Mesenchymal stem cell (in vitro differentiated cells and primary cell): ENCODE measurements around the gene CLASP1.

Experiments
- DNase-seq: peaks from one replicate; pipeline ENCODE4 v3.0.0-alpha.2; 2013
- H2AFZ ChIP-seq: one replicate; pipeline ENCODE4 v1.6.1; 2013; ENCODE audit warnings: low read depth, mild to moderate bottlenecking, control low read depth, inconsistent platforms, low read length, moderate library complexity
- H2AK5ac ChIP-seq: 2 replicates; pipeline ENCODE4 v1.6.1; 2013; ENCODE audit warnings: low read length, moderate library complexity, mild to moderate bottlenecking, inconsistent platforms; ENCODE audit not compliant: severe bottlenecking
- H2BK120ac ChIP-seq: one replicate; pipeline ENCODE4 v1.6.1; 2013; ENCODE audit warnings: low read depth, mild to moderate bottlenecking, inconsistent platforms, low read length, moderate library complexity
- H2BK12ac ChIP-seq, 2 experiments: one replicate each; pipeline ENCODE4 v1.6.1; 2013; ENCODE audit warnings: inconsistent platforms in 2 of 2, low read length in 2 of 2, mild to moderate bottlenecking in 2 of 2, moderate library complexity in 2 of 2, control low read depth in 1 of 2
- H2BK15ac ChIP-seq: one replicate; pipeline ENCODE4 v1.6.1; 2013; ENCODE audit warnings: mild to moderate bottlenecking, low read depth, inconsistent platforms; ENCODE audit not compliant: poor library complexity, severe bottlenecking
- H2BK5ac ChIP-seq: 2 replicates; pipeline ENCODE4 v1.6.1; 2013; ENCODE audit warnings: low read depth, mild to moderate bottlenecking, low read length, control low read depth, inconsistent platforms; ENCODE audit not compliant: poor library complexity, severe bottlenecking
- H3K14ac ChIP-seq, 2 experiments: one replicate each; pipeline ENCODE4 v1.6.1; 2013; ENCODE audit warnings: inconsistent platforms in 2 of 2, low read length in 2 of 2, control low read depth in 1 of 2, mild to moderate bottlenecking in 1 of 2, moderate library complexity in 1 of 2
- H3K18ac ChIP-seq, 2 experiments: one replicate each; pipeline ENCODE4 v1.6.1; 2013; ENCODE audit warnings: inconsistent platforms in 2 of 2, low read length in 2 of 2, control low read depth in 1 of 2, low read depth in 1 of 2, mild to moderate bottlenecking in 1 of 2
- H3K23ac ChIP-seq, 2 experiments: one replicate each; pipeline ENCODE4 v1.6.1; 2013; ENCODE audit warnings: inconsistent platforms in 2 of 2, low read length in 2 of 2, mild to moderate bottlenecking in 2 of 2, moderate library complexity in 2 of 2, control low read depth in 1 of 2
- H3K27ac ChIP-seq: 2 replicates; pipeline ENCODE4 v1.5.1; 2013; ENCODE audit warnings: mild to moderate bottlenecking, moderate library complexity, low read length, control low read depth, inconsistent platforms; ENCODE audit not compliant: poor library complexity, severe bottlenecking
- H3K27me3 ChIP-seq, 2 experiments: 2 replicates each; pipeline versions ENCODE4 v1.6.1 to v1.7.0; 2013; ENCODE audit warnings: low read length in 2 of 2, mild to moderate bottlenecking in 2 of 2, moderate library complexity in 2 of 2, control low read depth in 1 of 2, inconsistent platforms in 1 of 2; ENCODE audit not compliant: control insufficient read depth in 1 of 2, insufficient read depth in 1 of 2
- H3K36me3 ChIP-seq, 2 experiments: 2 replicates each; pipeline versions ENCODE4 v1.6.1 to v1.7.0; 2013; ENCODE audit warnings: low read length in 2 of 2, control low read depth in 1 of 2, inconsistent platforms in 1 of 2, low read depth in 1 of 2, mild to moderate bottlenecking in 1 of 2; ENCODE audit not compliant: insufficient read depth in 2 of 2, control insufficient read depth in 1 of 2
- H3K4ac ChIP-seq, 2 experiments: one replicate each; pipeline ENCODE4 v1.6.1; 2013; ENCODE audit warnings: inconsistent platforms in 2 of 2, low read length in 2 of 2, mild to moderate bottlenecking in 2 of 2, moderate library complexity in 2 of 2, control low read depth in 1 of 2, low read depth in 1 of 2
- H3K4me1 ChIP-seq: 2 replicates; pipeline ENCODE4 v1.6.1; 2013; ENCODE audit warnings: low read depth, low read length, control low read depth; ENCODE audit not compliant: control insufficient read depth, insufficient read depth
- H3K4me2 ChIP-seq: 2 replicates; pipeline ENCODE4 v1.6.1; 2013; ENCODE audit warnings: low read length, mild to moderate bottlenecking, inconsistent platforms; ENCODE audit not compliant: poor library complexity, severe bottlenecking
- H3K4me3 ChIP-seq, 2 experiments: 2 replicates each; pipeline versions ENCODE4 v1.5.1 to v1.7.0; 2013; ENCODE audit warnings: low read length in 2 of 2, mild to moderate bottlenecking in 2 of 2, control low read depth in 1 of 2, low read depth in 1 of 2; ENCODE audit not compliant: insufficient read depth in 1 of 2
- H3K79me1 ChIP-seq: replicated peaks from 2 replicates; pipeline ENCODE4 v1.6.1; 2013; ENCODE audit warnings: mild to moderate bottlenecking, control low read depth, low read length, inconsistent platforms; ENCODE audit not compliant: poor library complexity, severe bottlenecking
- H3K9ac ChIP-seq: 2 replicates; pipeline ENCODE4 v1.7.0; 2013; ENCODE audit warnings: mild to moderate bottlenecking, low read length, moderate library complexity
- H3K9me3 ChIP-seq: 2 replicates; pipeline ENCODE4 v1.7.0; 2013; ENCODE audit warnings: mild to moderate bottlenecking, low read length; ENCODE audit not compliant: control insufficient read depth
- H4K8ac ChIP-seq: one replicate; pipeline ENCODE4 v1.6.1; 2013; ENCODE audit warnings: inconsistent platforms, mild to moderate bottlenecking, low read length, moderate library complexity
- H4K91ac ChIP-seq: one replicate; pipeline ENCODE4 v1.6.1; 2013; ENCODE audit warnings: mild to moderate bottlenecking, low read length, inconsistent platforms
- WGBS: methylation state at CpG from one replicate; pipeline ENCODE4 v1.1.7; 2013; ENCODE audit warnings: mixed read lengths; 5-methylcytosine and 5-hydroxymethylcytosine counted together

The CLASP1 gene

DNA sequence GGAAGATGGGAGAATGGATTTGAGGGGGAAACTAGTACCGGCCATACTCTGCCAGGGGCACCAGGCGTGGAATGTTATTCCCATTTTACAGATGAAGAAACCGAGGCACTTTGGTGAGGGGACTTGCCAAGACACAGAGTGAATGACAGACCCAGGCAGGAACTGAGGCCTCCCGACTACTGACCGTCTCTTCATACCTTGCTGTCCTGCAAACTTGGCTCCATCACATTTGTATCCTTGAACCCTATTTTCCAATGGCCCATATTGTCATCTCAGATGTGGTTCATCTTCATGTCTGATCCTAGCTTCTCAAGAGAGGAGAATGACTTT is 358.0 kb downstream of the CLASP1 start:
- Histone ChIP-seq H3K79me1 (no peaks in the 10 kb centered on the region), H3K4ac (no peak overlapping the region), H3K27ac (no peak overlapping the region), H2BK120ac (no peak overlapping the region), H3K4me3 (no peak overlapping the region), H2AFZ (no peak overlapping the region), H4K8ac (no peak overlapping the region), H2BK12ac (no peak overlapping the region), H3K18ac (no peak overlapping the region), H3K9ac (no peak overlapping the region), H3K14ac (no peak overlapping the region), H3K9me3 (no peaks in the 10 kb centered on the region), H3K23ac (no peak overlapping the region), H2BK5ac (no peak overlapping the region), H3K4me1 (no peaks in the 10 kb centered on the region), H2BK15ac (no peak overlapping the region), H2AK5ac (no peak overlapping the region), H3K27me3 (peaks cover 33 to 56% of the 10 kb centered on the region in 2 experiments), H4K91ac (no peak overlapping the region), H3K36me3 (no peaks in the 10 kb centered on the region), H3K4me2 (no peak overlapping the region)
- no peak for DNase-seq
- WGBS, result 88% methylated on average over 5 of the region's 5 CpGs

DNA sequence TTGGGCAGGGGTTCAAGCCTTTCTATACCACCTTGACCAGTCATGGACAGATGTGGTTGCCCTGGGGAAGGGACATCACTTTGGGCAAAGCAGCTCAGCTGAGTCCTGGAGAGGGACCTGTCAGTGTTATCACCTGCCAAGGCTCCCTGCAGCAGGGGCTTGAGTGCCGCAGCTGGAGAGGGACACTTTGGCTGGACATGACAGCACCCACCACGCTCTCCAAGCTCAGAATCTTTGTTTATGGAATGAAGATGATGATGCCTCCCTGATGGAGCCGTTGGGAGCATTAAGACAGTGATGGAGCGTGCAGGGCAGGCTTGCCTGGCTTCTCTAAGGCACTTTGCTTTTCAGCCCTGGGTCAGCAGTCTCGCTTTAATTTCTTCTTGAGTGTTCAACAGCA is 360.0 kb downstream of the CLASP1 start:
- Histone ChIP-seq H2BK15ac (no peak overlapping the region), H3K27me3 (peaks cover 37 to 50% of the 10 kb centered on the region in 2 experiments), H3K9ac (no peak overlapping the region), H2BK12ac (no peak overlapping the region), H3K4me1 (peaks cover 10% of the 10 kb centered on the region), H3K4ac (no peak overlapping the region), H4K8ac (no peak overlapping the region), H3K4me2 (no peak overlapping the region), H3K14ac (no peak overlapping the region), H2AFZ (no peak overlapping the region), H3K4me3 (no peak overlapping the region), H4K91ac (no peak overlapping the region), H3K27ac (no peak overlapping the region), H3K79me1 (no peaks in the 10 kb centered on the region), H3K23ac (no peak overlapping the region), H3K9me3 (no peaks in the 10 kb centered on the region), H3K18ac (no peak overlapping the region), H3K36me3 (no peaks in the 10 kb centered on the region), H2BK120ac (no peak overlapping the region), H2BK5ac (no peak overlapping the region), H2AK5ac (no peak overlapping the region)
- WGBS, result 88% methylated on average over 5 of the region's 5 CpGs
- DNase-seq, result no peak

DNA sequence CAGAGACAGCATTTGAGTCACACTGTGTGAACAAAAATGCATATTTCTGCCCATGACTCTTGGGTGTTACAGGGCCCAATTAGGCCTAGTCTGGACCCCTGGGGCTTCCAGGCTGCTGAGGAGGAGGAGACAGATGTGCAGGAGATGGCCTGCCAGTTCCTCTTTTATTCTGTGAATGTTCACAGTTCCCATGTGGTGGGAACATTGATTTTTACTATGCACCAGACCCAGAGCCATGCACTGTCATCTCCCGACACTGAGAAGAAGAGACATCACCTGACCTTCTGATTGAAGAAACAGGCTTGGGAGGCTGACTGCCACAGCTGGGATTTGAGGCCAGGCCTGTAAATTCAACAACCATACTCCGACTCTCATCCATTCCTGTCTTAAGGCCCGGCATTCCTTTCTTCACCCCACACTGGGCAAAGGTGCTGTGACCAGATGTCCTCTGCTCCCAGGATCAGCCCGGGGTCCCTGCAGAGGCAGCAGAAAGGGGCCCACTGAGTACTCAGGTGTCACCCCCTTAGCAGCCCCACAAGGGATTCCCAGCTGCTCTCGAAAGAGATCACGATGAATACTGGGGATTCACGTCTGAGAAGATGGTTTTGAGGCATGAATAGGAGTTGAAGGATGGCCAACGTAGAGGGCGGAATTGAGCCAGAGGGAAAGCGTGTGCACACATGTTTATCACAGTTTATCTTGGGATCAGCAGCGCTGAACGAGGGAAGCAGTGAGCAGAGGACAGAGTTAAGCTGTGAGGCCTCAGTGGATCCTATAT is 360.6 kb downstream of the CLASP1 start:
- no peak overlapping the region for H3K4ac ChIP-seq
- no peak overlapping the region for H4K8ac ChIP-seq
- no peak overlapping the region for H3K27ac ChIP-seq
- no peak overlapping the region for H2AK5ac ChIP-seq
- no peak overlapping the region for H3K23ac ChIP-seq
- no peak overlapping the region for H3K18ac ChIP-seq
- H4K91ac ChIP-seq, result no peak overlapping the region
- no peak overlapping the region for H3K4me3 ChIP-seq
- H3K4me1 ChIP-seq, result peaks cover 12% of the 10 kb centered on the region
- DNase-seq, result no peak
- H3K79me1 ChIP-seq, result no peaks in the 10 kb centered on the region
- H2BK15ac ChIP-seq, result no peak overlapping the region
- peaks cover 40 to 51% of the 10 kb centered on the region in 2 experiments for H3K27me3 ChIP-seq
- no peak overlapping the region for H2BK12ac ChIP-seq
- no peak overlapping the region for H2BK5ac ChIP-seq
- no peak overlapping the region for H2BK120ac ChIP-seq
- H3K9me3 ChIP-seq, result no peaks in the 10 kb centered on the region
- no peak overlapping the region for H3K9ac ChIP-seq
- no peaks in the 10 kb centered on the region for H3K36me3 ChIP-seq
- H3K14ac ChIP-seq, result no peak overlapping the region
- no peak overlapping the region for H3K4me2 ChIP-seq
- no peak overlapping the region for H2AFZ ChIP-seq
- 89% methylated on average over 12 of the region's 12 CpGs for WGBS

DNA sequence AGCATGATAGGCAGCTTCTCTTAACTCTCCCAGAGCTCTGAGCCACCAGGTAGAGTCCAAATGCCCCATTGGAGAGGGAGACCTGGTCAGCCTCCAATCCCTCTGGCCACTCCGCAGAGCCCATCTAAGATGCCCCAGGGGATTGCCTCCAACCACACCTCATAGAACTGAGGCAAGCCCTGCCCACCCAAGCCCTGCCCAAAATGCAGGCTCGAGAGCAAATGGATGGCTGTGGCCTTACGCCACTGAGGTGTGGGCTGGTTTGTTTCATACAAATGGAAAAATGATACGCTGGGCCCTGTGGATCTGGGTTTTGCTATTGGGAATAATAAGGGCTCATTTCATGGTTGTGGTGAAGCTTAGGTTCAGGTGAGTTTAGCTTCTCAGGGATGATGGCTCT is 361.3 kb downstream of the CLASP1 start:
- Histone ChIP-seq H3K27ac (no peak overlapping the region), H3K9me3 (no peaks in the 10 kb centered on the region), H2BK12ac (no peak overlapping the region), H2AFZ (no peak overlapping the region), H2AK5ac (no peak overlapping the region), H3K4me1 (peaks cover 12% of the 10 kb centered on the region), H3K4me2 (no peak overlapping the region), H3K36me3 (no peaks in the 10 kb centered on the region), H3K79me1 (no peaks in the 10 kb centered on the region), H3K27me3 (peaks cover 40 to 51% of the 10 kb centered on the region in 2 experiments), H2BK5ac (no peak overlapping the region), H2BK15ac (no peak overlapping the region), H3K4me3 (no peak overlapping the region), H3K18ac (no peak overlapping the region), H3K4ac (no peak overlapping the region), H3K23ac (no peak overlapping the region), H4K91ac (no peak overlapping the region), H3K14ac (no peak overlapping the region), H2BK120ac (no peak overlapping the region), H4K8ac (no peak overlapping the region), H3K9ac (no peak overlapping the region)
- no peak for DNase-seq
- 92% methylated on average over 4 of the region's 4 CpGs for WGBS
